PC-3 (cell line): ENCODE measurements around the gene IQSEC1.

Experiments used
- EZH2 ChIP-seq: fragments of 300-600 bp; sonication (generic); IDR thresholded peaks from one replicate; pipeline ENCODE4 v1.6.1; 2017; ENCODE audit warnings: antibody characterized with exemption, mild to moderate bottlenecking, low read length; ENCODE audit not compliant: unreplicated experiment
- TF ChIP-seq, protein P1 (sequence below): fragments of 300-600 bp; sonication (generic); conservative IDR thresholded peaks from 2 replicates; pipeline ENCODE4 v1.5.1; 2017; ENCODE audit warnings: antibody characterized with exemption, low read depth, mild to moderate bottlenecking, low read length

DNA sequence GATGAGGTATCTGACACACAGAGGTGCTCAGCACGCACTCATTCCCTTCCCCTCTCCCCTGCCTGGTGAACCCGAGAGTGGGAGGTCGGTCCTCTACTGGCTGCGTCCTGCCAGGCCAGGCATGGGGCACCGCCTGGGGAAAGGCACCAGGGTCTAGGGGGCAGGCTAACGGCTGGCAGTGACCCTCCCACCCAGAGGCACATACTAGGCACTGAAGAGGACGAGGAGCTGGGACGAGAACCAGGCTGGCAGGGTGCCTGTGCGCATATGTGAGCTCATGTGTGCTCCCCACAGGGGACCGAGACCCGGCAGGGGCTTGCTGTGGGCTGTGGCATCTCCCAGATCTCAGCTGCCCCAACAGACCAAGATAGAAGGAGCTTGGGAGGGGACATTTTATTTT lies 86.7 kb downstream of the IQSEC1 start:
- TF ChIP-seq, protein P1, sequence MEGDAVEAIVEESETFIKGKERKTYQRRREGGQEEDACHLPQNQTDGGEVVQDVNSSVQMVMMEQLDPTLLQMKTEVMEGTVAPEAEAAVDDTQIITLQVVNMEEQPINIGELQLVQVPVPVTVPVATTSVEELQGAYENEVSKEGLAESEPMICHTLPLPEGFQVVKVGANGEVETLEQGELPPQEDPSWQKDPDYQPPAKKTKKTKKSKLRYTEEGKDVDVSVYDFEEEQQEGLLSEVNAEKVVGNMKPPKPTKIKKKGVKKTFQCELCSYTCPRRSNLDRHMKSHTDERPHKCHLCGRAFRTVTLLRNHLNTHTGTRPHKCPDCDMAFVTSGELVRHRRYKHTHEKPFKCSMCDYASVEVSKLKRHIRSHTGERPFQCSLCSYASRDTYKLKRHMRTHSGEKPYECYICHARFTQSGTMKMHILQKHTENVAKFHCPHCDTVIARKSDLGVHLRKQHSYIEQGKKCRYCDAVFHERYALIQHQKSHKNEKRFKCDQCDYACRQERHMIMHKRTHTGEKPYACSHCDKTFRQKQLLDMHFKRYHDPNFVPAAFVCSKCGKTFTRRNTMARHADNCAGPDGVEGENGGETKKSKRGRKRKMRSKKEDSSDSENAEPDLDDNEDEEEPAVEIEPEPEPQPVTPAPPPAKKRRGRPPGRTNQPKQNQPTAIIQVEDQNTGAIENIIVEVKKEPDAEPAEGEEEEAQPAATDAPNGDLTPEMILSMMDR, result no peak
- TF ChIP-seq EZH2, result no peak
